ENCODE data around the gene GATA6. TPM values are rescaled to one million over a fixed set of nuclear protein-coding genes. Genes with fewer than 3 reads are reported as not detected.

The GATA6 gene
- total and polyA plus RNA-seq, 2 of the 8 experiments (the other 6 are each of a cell fraction or from before 2014, with no cell fraction given) = 0.09 TPM; not detected in 1

- Histone ChIP-seq H3K9me3 (ENCODE audit: insufficient read depth in 2 of 2, low read depth in 1 of 2, low read length in 1 of 2) (no peaks in the 10 kb centered on the region), H3K9ac (replicated peaks in 1 of 4; ENCODE audit: extremely low read depth in 1 of 4, low read depth in 3 of 4, low read length in 3 of 4) (no peak overlapping the region), H3K56ac (replicated peaks; ENCODE audit: insufficient read length, low read depth, low read length) (no peak overlapping the region), H2BK15ac (ENCODE audit: low read length) (no peak overlapping the region), H3K36me3 (ENCODE audit: control insufficient read depth in 2 of 4, insufficient read depth in 4 of 4, low read length in 3 of 4) (no peaks in the 10 kb centered on the region), H3K27me3 (replicated peaks in 1 of 4; ENCODE audit: control insufficient read depth in 3 of 4, extremely low read depth in 1 of 4, insufficient read depth in 3 of 4, low read length in 3 of 4) (peaks cover 0 to 24% (median 11%) of the 10 kb centered on the region in 4 experiments; a peak in 6 of 7 replicates), H3K4me1 (replicated peaks in 1 of 4; ENCODE audit: control insufficient read depth in 3 of 4, insufficient read depth in 4 of 4, low read length in 3 of 4) (no peaks in the 10 kb centered on the region), H3K4me2 (ENCODE audit: insufficient read depth in 1 of 2, low read depth in 2 of 2, low read length in 2 of 2) (no peak overlapping the region), H2BK120ac (replicated peaks; ENCODE audit: low read depth, low read length) (no peak overlapping the region), H4K8ac (ENCODE audit: extremely low read depth, insufficient read depth, low read length) (no peak overlapping the region), H3K79me1 (ENCODE audit: low read depth, low read length) (no peaks in the 10 kb centered on the region), H2AFZ (ENCODE audit: low read length) (no peak overlapping the region), H2BK5ac (ENCODE audit: low read depth, low read length) (no peak overlapping the region), H2BK12ac (ENCODE audit: low read depth, low read length) (no peak overlapping the region), H3K27ac (ENCODE audit: low read depth, low read length) (no peak overlapping the region), H4K91ac (replicated peaks; ENCODE audit: insufficient read length, low read length) (no peak overlapping the region), H4K5ac (ENCODE audit: insufficient read length, low read depth, low read length) (no peak overlapping the region), H3K23ac (ENCODE audit: insufficient read length) (no peak overlapping the region), H3K23me2 (ENCODE audit: low read depth, low read length) (no peaks in the 10 kb centered on the region), H3K4ac (replicated peaks; ENCODE audit: insufficient read length, low read depth, low read length) (no peak overlapping the region), H3K14ac (ENCODE audit: insufficient read length) (no peak overlapping the region), H4K20me1 (replicated peaks in 1 of 2; ENCODE audit: control insufficient read depth in 1 of 2, insufficient read depth in 2 of 2, low read length in 2 of 2) (no peaks in the 10 kb centered on the region), H3K79me2 (ENCODE audit: control insufficient read depth in 1 of 2, insufficient read depth in 2 of 2, low read length in 2 of 2) (no peaks in the 10 kb centered on the region), H3K4me3 (ENCODE audit: extremely low read depth in 1 of 4, insufficient read depth in 2 of 4, low read depth in 3 of 4, low read length in 4 of 4) (no peak overlapping the region), H2BK20ac (ENCODE audit: low read length) (no peak overlapping the region), H2AK5ac (ENCODE audit: low read depth, low read length) (no peak overlapping the region), H3K18ac (ENCODE audit: extremely low read depth, low read length) (no peak overlapping the region)
- ChIA-PET CTCF (ENCODE audit: partially characterized antibody) (interaction anchor here (0.7 to 2.2 kb wide), 17 partner anchors 9 to 374 kb away, joined by 3 to 7 read pairs (median 4); no protein-coding TSS in a partner anchor), POLR2A (ENCODE audit: partially characterized antibody) (no interaction called here)
- 78% methylated on average over 11 of the region's 11 CpGs; no CpG with 5 or more reads in 1 of the 2 experiments for WGBS, 2 experiments (ENCODE audit: extremely low coverage in 1 of 2, insufficient coverage in 1 of 2, insufficient read length in 1 of 2, insufficient replicate concordance in 2 of 2, low coverage in 1 of 2, low lambda C conversion rate in 2 of 2, missing lambda C conversion rate in 1 of 2)
- FAIRE-seq (no peak), DNase-seq (ENCODE audit: low read depth in 1 of 2, low spot score in 2 of 2) (no peak)
- TF ChIP-seq RAD21 (IDR thresholded peaks at IDR 0.05 in 1 of 2, conservative IDR thresholded peaks at IDR 0.05 in 1 of 2; ENCODE audit: low read depth in 2 of 2, low read length in 2 of 2) = peak; percentile 34 to 62
- TF ChIP-seq CTCF (IDR thresholded peaks at IDR 0.05; ENCODE audit: control extremely low read depth in 1 of 3, insufficient read depth in 1 of 3, low read depth in 1 of 3, low read length in 3 of 3) = peak in 2 of 3 experiments; percentile 34 to 41; a peak in 3 of 4 replicates
- TF ChIP-seq RNF2 (IDR thresholded peaks at IDR 0.05; ENCODE audit: borderline replicate concordance, low read depth, low read length, missing control alignments, poor library complexity, severe bottlenecking) = no peak
These were observed 50.4 kb downstream of the GATA6 start for GRCh38 chr18:22219568-22220355.
